ENCODE data around the gene HJURP.
A peak's percentile ranks its signal among the peaks of the same experiment; 100 is the strongest.
"Not testable (repeated sequence)": the region's sequence is repeated elsewhere in the genome, so short reads cannot be mapped to it uniquely, and the experiment has no call there.

The HJURP gene

DNA sequence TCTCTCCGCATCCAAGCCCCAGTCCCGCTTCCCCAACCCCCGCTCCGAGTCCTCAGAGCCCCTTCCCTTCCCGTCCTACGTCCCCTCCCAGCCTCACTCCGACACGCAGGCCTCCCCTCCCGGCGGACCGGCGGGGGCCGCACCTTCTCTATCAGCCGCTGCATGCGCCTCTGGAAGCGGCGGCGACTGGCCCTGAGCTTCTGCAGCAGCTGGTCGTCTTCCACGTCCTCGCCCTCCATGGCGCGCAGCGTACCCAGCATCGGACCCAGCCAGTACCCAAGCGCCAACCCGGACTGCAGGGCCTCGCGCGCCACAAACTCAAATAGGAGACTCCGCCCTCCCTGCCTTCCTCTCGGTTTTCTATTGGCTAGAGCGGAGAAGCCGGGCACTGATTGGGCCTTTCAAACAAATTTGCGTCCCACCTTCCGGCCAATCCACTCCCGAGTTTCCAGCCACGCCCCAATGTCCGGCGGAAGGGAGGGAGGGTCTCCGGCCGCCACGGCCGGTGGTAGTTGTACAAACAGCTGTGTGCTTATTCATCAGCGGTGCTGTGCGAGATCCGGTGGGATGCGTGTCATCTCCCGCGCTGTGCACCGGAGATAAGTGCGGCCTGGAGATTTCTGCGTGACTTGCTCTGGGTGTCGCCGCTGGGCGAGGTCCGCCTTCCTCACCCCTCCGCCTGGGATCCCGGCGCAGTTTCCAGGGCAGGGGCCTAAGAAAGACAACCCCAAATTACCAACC is at the start of gene HJURP:
HJURP (minus strand) TSS at position 295 of the 741 bp plus-strand sequence; CDS start at position 260, 35 bp downstream.
- Mint-ChIP-seq H3K4me1 (peaks cover 7 to 23% of the 10 kb centered on the region in 2 donors), H3K27ac (peak within 1 kb of the TSS; percentile 89), H3K4me3 (peak within 1 kb of the TSS; percentile 93 to 99), H3K36me3 (peaks cover 2 to 3% of the 10 kb centered on the region in 2 donors), H3K9me3 (no peaks in the 10 kb centered on the region), H3K27me3 (peaks cover 4 to 6% of the 10 kb centered on the region in 2 donors)
- ATAC-seq (replicated peaks) = peak; percentile 98
- peak; percentile 89 for DNase-seq

DNA sequence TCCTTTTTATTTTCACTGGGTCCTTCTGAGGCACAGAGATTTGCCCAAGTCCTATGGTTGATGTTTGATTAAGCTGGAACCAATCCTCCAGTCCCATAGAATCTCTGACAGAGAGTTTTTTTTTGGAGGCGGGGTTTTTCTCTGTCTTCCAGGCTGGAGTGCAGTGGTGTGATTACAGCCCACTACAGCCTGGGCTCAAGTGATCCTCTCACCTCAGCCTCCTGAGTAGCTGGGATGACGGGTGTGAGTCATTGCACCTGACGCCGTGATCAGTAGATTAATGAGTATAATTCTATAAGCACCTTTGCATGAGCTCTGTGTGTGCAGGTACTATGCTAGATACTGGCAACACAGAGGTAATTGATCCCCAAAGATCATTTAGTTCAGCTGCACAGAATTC is 47.5 kb upstream of the HJURP start:
- DNase-seq (no peak), ATAC-seq (replicated peaks) (no peak)
- H3K9me3 Mint-ChIP-seq = no peaks in the 10 kb centered on the region
- peaks cover 34 to 37% of the 10 kb centered on the region in 2 donors for H3K27me3 Mint-ChIP-seq
- H3K4me1 Mint-ChIP-seq = no peaks in the 10 kb centered on the region
- H3K36me3 Mint-ChIP-seq = no peaks in the 10 kb centered on the region
- no peak overlapping the region for H3K4me3 Mint-ChIP-seq
- H3K27ac Mint-ChIP-seq = no peak overlapping the region

- H3K36me3 Mint-ChIP-seq = no peaks in the 10 kb centered on the region
- ATAC-seq (replicated peaks) (no peak), DNase-seq (no peak)
- H3K27ac Mint-ChIP-seq = no peak overlapping the region
- H3K27me3 Mint-ChIP-seq = peaks cover 32 to 38% of the 10 kb centered on the region in 2 donors
- H3K4me1 Mint-ChIP-seq = no peaks in the 10 kb centered on the region
- no peak overlapping the region for H3K4me3 Mint-ChIP-seq
- H3K9me3 Mint-ChIP-seq = no peaks in the 10 kb centered on the region
Observed at GRCh38 chr2:233901367-233901766, 47.0 kb upstream of the HJURP start.

DNA sequence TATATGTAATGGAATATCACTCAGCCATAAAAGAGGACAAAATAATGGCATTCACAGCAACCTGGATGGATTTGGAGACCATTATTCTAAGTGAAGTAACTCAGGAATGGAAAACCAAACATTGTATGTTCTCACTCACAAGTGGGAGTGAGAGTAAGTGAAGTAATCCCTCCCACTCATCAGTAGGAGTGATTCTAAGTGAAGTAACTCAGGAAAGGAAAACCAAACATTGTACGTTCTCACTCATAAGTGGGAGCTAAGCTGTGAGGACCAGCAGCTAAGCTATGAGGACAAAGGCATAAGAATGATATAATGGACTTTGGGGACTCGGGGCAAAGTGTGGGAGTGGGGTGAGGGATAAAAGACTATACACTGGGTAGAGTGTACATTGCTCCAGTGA is 41.9 kb upstream of the HJURP start:
- H3K27ac Mint-ChIP-seq; ATAC-seq (replicated peaks): not testable (repeated sequence)

DNA sequence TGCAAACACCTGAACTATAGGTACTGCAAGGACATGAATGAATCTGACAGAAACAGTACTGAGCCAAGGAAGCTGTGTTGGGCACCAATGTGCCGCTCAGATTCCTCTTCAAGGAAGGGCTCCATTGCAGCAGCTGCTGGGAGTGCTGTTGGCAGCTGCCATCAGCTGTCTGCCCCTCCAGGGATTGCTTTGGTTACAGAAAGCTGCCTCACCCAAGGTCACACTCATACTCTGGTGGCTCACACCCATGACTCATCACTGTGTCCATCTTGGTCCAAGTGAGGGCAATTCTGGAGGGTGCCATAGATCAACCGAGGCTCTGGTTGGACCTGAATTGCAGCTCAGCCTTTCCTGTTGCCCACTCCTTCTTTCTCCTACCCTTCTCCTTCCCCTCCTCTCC is 38.5 kb upstream of the HJURP start:
- Mint-ChIP-seq H3K4me1 (no peaks in the 10 kb centered on the region), H3K9me3 (no peaks in the 10 kb centered on the region), H3K36me3 (no peaks in the 10 kb centered on the region), H3K27me3 (peaks cover 35 to 36% of the 10 kb centered on the region in 2 donors), H3K4me3 (no peak overlapping the region), H3K27ac (no peak overlapping the region)
- no peak for ATAC-seq (replicated peaks)
- no peak for DNase-seq

More for the DNA sequence above, 41.9 kb upstream of the HJURP start:
- H3K9me3 Mint-ChIP-seq, H3K36me3 Mint-ChIP-seq, H3K4me3 Mint-ChIP-seq, H3K4me1 Mint-ChIP-seq, DNase-seq: not testable (repeated sequence)
- H3K27me3 Mint-ChIP-seq = peaks cover 34 to 39% of the 10 kb centered on the region in 2 donors

DNA sequence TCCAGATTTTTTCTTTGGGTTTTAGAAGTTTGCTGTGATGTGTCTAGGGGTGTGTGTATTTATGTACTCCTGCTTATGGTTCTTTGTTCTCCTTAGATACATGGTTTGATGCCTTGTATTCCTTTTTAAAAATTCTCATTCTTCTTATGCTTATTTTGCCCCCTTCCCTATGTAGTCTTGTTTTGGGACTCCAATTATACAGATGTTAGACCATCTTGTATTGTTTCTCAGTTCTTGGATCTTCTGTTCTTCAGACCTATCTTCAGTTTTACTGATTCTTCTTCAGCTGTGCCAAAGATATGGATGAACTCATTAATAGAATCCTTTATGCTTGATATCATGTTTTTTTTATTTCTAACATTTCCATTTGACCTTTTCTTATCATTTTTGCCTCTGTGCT is 28.0 kb upstream of the HJURP start:
- Mint-ChIP-seq H3K36me3 (peaks cover 6 to 14% of the 10 kb centered on the region in 2 donors), H3K27ac (no peak overlapping the region), H3K9me3 (peaks cover 22 to 29% of the 10 kb centered on the region in 2 donors), H3K27me3 (peaks cover 32 to 67% of the 10 kb centered on the region in 2 donors), H3K4me3 (no peak overlapping the region), H3K4me1 (no peaks in the 10 kb centered on the region)
- no peak for DNase-seq
- no peak for ATAC-seq (replicated peaks)

DNA sequence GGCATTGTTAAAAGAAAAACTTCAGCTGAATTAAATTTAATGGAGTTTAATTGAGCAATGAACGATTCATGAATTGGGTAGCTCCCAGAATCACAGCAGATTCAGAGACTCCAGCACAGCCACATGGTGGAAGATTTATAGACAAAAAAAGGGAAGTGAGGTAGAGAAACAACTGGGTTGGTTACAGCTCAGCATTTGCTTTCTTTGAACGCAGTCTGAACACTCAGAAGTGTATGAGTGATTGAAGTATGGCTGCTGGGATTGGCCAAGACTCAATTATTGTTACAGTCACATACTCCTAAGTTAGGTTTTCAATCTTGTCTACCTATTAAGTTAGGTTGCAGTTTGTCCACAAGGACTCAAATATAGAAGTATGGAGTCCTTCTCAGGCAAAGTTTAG is 17.8 kb upstream of the HJURP start:
- not testable (repeated sequence) for H3K9me3 Mint-ChIP-seq, H3K36me3 Mint-ChIP-seq, DNase-seq, H3K4me3 Mint-ChIP-seq, H3K27ac Mint-ChIP-seq
- peak; percentile 80 to 94 for ATAC-seq (replicated peaks)
- H3K27me3 Mint-ChIP-seq = peaks cover 16 to 23% of the 10 kb centered on the region in 2 donors
- peaks cover 9 to 20% of the 10 kb centered on the region in 2 donors for H3K4me1 Mint-ChIP-seq

- H3K9me3 Mint-ChIP-seq = peaks cover 4% of the 10 kb centered on the region in 2 donors
- no peak overlapping the region for H3K4me3 Mint-ChIP-seq
- ATAC-seq (replicated peaks) (no peak), DNase-seq (no peak)
- peaks cover 12 to 13% of the 10 kb centered on the region in 2 donors for H3K36me3 Mint-ChIP-seq
- H3K27me3 Mint-ChIP-seq = peaks cover 14 to 23% of the 10 kb centered on the region in 2 donors
- no peak overlapping the region for H3K27ac Mint-ChIP-seq
- H3K4me1 Mint-ChIP-seq = peaks cover 11 to 22% of the 10 kb centered on the region in 2 donors
Observed at GRCh38 chr2:233871432-233871831, 17.1 kb upstream of the HJURP start.

- Mint-ChIP-seq H3K9me3 (peaks cover 4% of the 10 kb centered on the region in 2 donors), H3K27ac (peak within 1 kb of the TSS; percentile 94)
Observed at GRCh38 chr2:233867993-233868532, 13.7 kb upstream of the HJURP start, which contains the start of gene MSL3B. Gene MSL3B, minus strand, starts transcription at chr2:233868386.

GRCh38 chr2:233866479-233866878 is 12.1 kb upstream of the HJURP start:
- H3K27me3 Mint-ChIP-seq = peaks cover 0 to 6% of the 10 kb centered on the region in 2 donors
- DNase-seq (no peak), ATAC-seq (replicated peaks) (no peak)
- no peak overlapping the region for H3K4me3 Mint-ChIP-seq
- H3K9me3 Mint-ChIP-seq = peaks cover 4% of the 10 kb centered on the region in 2 donors
- peak overlapping the region; percentile 31 for H3K27ac Mint-ChIP-seq
- H3K4me1 Mint-ChIP-seq = peaks cover 8 to 13% of the 10 kb centered on the region in 2 donors
- peaks cover 9 to 22% of the 10 kb centered on the region in 2 donors for H3K36me3 Mint-ChIP-seq

More at GRCh38 chr2:233867993-233868532, 13.7 kb upstream of the HJURP start, which contains the start of gene MSL3B:
- DNase-seq (peak; percentile 51), ATAC-seq (replicated peaks) (peak; percentile 81 to 87)
- Mint-ChIP-seq H3K4me1 (peaks cover 11 to 22% of the 10 kb centered on the region in 2 donors), H3K36me3 (peaks cover 9 to 18% of the 10 kb centered on the region in 2 donors), H3K4me3 (peak within 1 kb of the TSS; percentile 94 to 95), H3K27me3 (peaks cover 0 to 6% of the 10 kb centered on the region in 2 donors)

DNA sequence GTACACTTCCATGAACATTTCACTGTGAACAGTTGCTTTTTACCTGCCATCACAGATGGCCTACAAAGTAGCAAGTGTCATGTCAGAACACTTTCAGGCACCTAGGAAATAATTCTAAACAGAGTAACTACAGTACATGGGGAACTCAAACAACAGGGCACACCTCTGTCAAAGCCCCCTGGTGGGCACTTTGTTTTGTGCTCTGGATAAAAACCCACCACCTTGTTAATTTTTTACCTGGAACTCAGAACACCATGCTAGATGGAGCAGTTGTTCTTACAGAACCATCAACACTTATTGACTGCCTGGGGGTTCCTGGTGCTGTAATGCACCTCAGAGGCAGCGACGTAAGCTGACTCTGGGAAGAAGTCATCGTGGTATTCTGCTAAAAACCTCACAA is 11.5 kb upstream of the HJURP start:
- Mint-ChIP-seq H3K27ac (no peak overlapping the region), H3K9me3 (peaks cover 4% of the 10 kb centered on the region in 2 donors), H3K36me3 (peaks cover 9 to 22% of the 10 kb centered on the region in 2 donors), H3K4me3 (no peak overlapping the region), H3K4me1 (peaks cover 8 to 13% of the 10 kb centered on the region in 2 donors), H3K27me3 (peaks cover 0 to 6% of the 10 kb centered on the region in 2 donors)
- ATAC-seq (replicated peaks) = no peak
- DNase-seq = no peak

DNA sequence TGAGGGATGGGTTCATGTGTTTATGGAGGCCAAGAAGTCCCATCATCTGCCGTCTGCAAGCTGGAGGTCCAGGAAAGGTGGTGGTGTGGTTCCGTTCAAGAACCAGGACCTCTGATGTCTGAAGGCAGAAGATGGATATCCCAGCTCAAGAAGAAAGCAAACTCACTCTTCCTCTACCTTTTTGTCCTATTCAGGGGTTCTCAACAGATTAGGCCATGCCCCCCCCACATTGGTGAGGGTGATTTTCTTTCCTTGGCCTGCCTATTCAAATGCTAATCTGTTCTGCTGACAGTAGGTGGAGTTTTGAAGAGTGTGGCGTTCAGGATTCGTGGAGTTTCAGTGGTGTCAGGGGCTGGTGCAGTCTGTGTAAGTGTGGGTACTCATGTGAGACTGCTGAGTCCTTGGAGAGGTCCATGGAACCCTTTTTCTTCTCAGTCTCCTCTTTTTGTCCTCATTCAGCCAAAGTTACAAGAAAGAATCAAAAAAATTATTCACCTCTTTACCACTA is 8.0 kb upstream of the HJURP start:
- H3K27ac Mint-ChIP-seq = no peak overlapping the region
- ATAC-seq (replicated peaks) (no peak), DNase-seq (no peak)
- H3K27me3 Mint-ChIP-seq = no peaks in the 10 kb centered on the region
- no peaks in the 10 kb centered on the region for H3K9me3 Mint-ChIP-seq
- H3K4me3 Mint-ChIP-seq = no peak overlapping the region
- peaks cover 4 to 14% of the 10 kb centered on the region in 2 donors for H3K36me3 Mint-ChIP-seq
- peaks cover 4 to 9% of the 10 kb centered on the region in 2 donors for H3K4me1 Mint-ChIP-seq

DNA sequence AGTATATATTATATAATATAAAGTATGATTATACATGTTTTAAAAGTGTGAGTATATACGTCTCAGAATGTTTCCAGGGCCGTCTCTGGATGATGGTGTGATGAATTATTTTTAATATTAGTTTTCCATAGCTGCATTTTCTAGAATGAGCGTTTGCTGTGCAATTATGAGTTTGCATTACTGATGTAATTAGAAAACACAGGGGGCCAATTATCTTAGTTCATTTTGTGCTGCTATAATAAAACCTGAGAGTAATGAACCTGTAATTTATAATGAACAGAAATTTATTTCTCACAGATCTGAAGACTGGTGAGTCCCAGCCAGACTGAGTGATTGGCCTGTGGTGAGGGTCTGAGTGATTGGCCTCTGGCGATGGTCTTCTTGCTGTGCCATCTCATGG is 4.0 kb upstream of the HJURP start:
- Mint-ChIP-seq H3K4me1 (peaks cover 7 to 23% of the 10 kb centered on the region in 2 donors), H3K27me3 (peaks cover 4 to 6% of the 10 kb centered on the region in 2 donors), H3K9me3 (no peaks in the 10 kb centered on the region), H3K27ac (no peak overlapping the region), H3K36me3 (peaks cover 2 to 7% of the 10 kb centered on the region in 2 donors), H3K4me3 (no peak overlapping the region)
- ATAC-seq (replicated peaks) = no peak
- DNase-seq = no peak

DNA sequence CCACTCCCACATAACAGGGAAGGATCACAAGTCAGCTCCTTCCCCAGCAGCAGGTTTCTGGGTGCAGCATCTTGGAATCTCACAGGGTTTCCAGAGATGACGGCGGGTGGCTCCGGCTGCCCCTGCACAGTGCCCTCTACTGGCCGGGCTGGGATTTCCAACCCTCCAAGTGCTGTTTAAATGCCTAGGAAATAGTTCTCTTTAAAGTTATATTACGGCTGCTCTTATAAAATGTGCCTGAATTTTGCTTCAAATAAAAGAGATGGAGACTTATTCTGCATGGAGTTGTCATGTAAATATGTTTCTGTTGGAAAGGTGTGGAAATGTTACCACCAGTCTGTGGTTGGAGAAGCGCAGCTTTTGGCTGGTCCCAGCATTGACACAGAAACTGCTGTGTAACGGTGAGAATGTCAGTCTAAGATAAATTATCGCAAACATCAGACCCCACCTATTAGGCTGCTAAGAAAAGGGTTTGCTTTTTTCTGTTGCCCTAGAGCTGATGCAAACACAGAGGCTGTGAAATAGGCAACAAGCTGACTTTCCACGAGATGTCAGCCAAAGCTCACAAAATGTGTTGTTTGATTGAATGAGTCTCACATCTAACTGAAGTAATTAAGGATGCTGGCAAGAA is 3.3 kb upstream of the HJURP start:
- Mint-ChIP-seq H3K9me3 (no peaks in the 10 kb centered on the region), H3K27me3 (peaks cover 4 to 6% of the 10 kb centered on the region in 2 donors), H3K4me3 (no peak overlapping the region), H3K36me3 (peaks cover 2 to 7% of the 10 kb centered on the region in 2 donors), H3K4me1 (peaks cover 7 to 23% of the 10 kb centered on the region in 2 donors), H3K27ac (no peak overlapping the region)
- DNase-seq = no peak
- ATAC-seq (replicated peaks) = no peak

All from stimulated activated naive B cell treated with anti-CD40 and anti-IgM and Interleukin-4, amounts not matched to agents 10 μg/mL and 1 μg/mL and 100 μg/mL, for 72 hours (primary cell).